ENCODE data around the gene ST6GALNAC3.
"Not testable (repeated sequence)": the region's sequence is repeated elsewhere in the genome, so short reads cannot be mapped to it uniquely, and the experiment has no call there.

DNA sequence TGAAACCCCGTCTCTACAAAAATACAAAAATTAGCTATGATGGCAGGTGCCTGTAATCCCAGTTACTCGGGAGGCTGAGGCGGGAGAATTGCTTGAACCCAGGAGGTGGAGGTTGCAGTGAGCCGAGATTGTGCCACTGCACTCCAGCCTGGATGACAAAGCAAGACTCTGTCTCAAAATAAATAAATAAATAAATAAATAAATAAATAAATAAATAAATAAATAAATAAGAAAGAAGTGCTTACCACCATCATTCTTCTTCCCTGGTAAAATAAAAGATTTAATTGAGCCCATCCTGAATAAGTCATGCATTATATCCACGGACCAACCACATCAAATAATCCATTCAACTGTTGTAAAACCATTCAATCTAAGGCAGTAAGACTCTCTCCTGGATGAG lies 578.3 kb downstream of the ST6GALNAC3 start:
- TF ChIP-seq, protein P1, sequence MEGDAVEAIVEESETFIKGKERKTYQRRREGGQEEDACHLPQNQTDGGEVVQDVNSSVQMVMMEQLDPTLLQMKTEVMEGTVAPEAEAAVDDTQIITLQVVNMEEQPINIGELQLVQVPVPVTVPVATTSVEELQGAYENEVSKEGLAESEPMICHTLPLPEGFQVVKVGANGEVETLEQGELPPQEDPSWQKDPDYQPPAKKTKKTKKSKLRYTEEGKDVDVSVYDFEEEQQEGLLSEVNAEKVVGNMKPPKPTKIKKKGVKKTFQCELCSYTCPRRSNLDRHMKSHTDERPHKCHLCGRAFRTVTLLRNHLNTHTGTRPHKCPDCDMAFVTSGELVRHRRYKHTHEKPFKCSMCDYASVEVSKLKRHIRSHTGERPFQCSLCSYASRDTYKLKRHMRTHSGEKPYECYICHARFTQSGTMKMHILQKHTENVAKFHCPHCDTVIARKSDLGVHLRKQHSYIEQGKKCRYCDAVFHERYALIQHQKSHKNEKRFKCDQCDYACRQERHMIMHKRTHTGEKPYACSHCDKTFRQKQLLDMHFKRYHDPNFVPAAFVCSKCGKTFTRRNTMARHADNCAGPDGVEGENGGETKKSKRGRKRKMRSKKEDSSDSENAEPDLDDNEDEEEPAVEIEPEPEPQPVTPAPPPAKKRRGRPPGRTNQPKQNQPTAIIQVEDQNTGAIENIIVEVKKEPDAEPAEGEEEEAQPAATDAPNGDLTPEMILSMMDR (conservative IDR thresholded peaks at IDR 0.05; ENCODE audit: low read length), result not testable (repeated sequence)
- TF ChIP-seq EZH2phosphoT487 (IDR thresholded peaks at IDR 0.05; ENCODE audit: borderline replicate concordance, low read depth, low read length), result not testable (repeated sequence)

Measured in OCI-LY7 (cell line).